Measurements from ENCODE around the gene NDUFS6. TPM values are rescaled to one million over a fixed set of nuclear protein-coding genes. Genes with fewer than 3 reads are reported as not detected.
"Not testable (repeated sequence)": the region's sequence is repeated elsewhere in the genome, so short reads cannot be mapped to it uniquely, and the experiment has no call there.

NDUFS6 gene
- total and polyA plus RNA-seq, 7 experiments from 2014 or later = 14.2 to 61.7 (median 17.5) TPM

GRCh38 chr5:1795506-1795905, 5.7 kb upstream of the NDUFS6 start:
- Mint-ChIP-seq H3K27me3 (no peaks in the 10 kb centered on the region), H3K4me1 (peaks cover 40 to 71% (median 58%) of the 10 kb centered on the region in 7 donors), H3K4me3 (no peak overlapping the region), H3K36me3 (peaks cover 0 to 19% (median 3%) of the 10 kb centered on the region in 5 donors), H3K27ac (peak overlapping the region in 7 of 9 donors; percentile 4 to 80 (median 44)), H3K9me3 (peaks cover 0 to 3% (median 0%) of the 10 kb centered on the region in 11 donors)
- no peak overlapping the region for H3K27ac ChIP-seq (ENCODE audit: low read depth, low read length)
- intact Hi-C loops (cut with micrococcal nuclease) = loop anchor here in 1 of 2 donors (10.0 kb wide), 1 partner anchor 1011 kb away; the partner anchor contains the start of gene ZDHHC11B
- peaks cover 22 to 27% of the 10 kb centered on the region in 2 donors for H3K4me1 ChIP-seq (ENCODE audit: control insufficient read depth in 2 of 2, insufficient read depth in 2 of 2, low read length in 2 of 2)
- H3K4me3 ChIP-seq (ENCODE audit: low read length) = no peak overlapping the region
- no peaks in the 10 kb centered on the region for H3K27me3 ChIP-seq (ENCODE audit: control insufficient read depth in 2 of 2, insufficient read depth in 2 of 2, low read length in 2 of 2)
- peaks cover 0 to 26% (median 4%) of the 10 kb centered on the region in 3 experiments for H3K36me3 ChIP-seq (ENCODE audit: control insufficient read depth in 2 of 3, insufficient read depth in 3 of 3, low read length in 3 of 3)
- ChIA-PET POLR2A (interaction anchor here (1.0 kb wide), 1 partner anchor 8 kb away, joined by 3 read pairs; no protein-coding TSS in a partner anchor), CTCF (no interaction called here)
- no peaks in the 10 kb centered on the region for H3K9me3 ChIP-seq (ENCODE audit: control insufficient read depth in 2 of 3, low read length in 3 of 3)
- no peak for ATAC-seq
- no peak for DNase-seq

- Mint-ChIP-seq H3K4me1 (peaks cover 43 to 70% (median 58%) of the 10 kb centered on the region in 7 donors), H3K9me3 (peaks cover 0 to 3% (median 0%) of the 10 kb centered on the region in 11 donors), H3K36me3 (peaks cover 0 to 19% (median 3%) of the 10 kb centered on the region in 5 donors), H3K27ac (peak overlapping the region in 3 of 9 donors; percentile 34 to 81 (median 42)), H3K27me3 (no peaks in the 10 kb centered on the region), H3K4me3 (no peak overlapping the region)
- no peak overlapping the region for H3K27ac ChIP-seq (ENCODE audit: low read depth, low read length)
- no peaks in the 10 kb centered on the region for H3K27me3 ChIP-seq (ENCODE audit: control insufficient read depth in 2 of 2, insufficient read depth in 2 of 2, low read length in 2 of 2)
- peaks cover 22 to 29% of the 10 kb centered on the region in 2 donors for H3K4me1 ChIP-seq (ENCODE audit: control insufficient read depth in 2 of 2, insufficient read depth in 2 of 2, low read length in 2 of 2)
- no peaks in the 10 kb centered on the region for H3K9me3 ChIP-seq (ENCODE audit: control insufficient read depth in 2 of 3, low read length in 3 of 3)
- no peak overlapping the region for H3K4me3 ChIP-seq (ENCODE audit: low read length)
- ChIA-PET POLR2A (no interaction called here), CTCF (no interaction called here)
- intact Hi-C loops (cut with micrococcal nuclease) = loop anchor here in 1 of 2 donors (10.0 kb wide), 1 partner anchor 1011 kb away; the partner anchor contains the start of gene ZDHHC11B
- peaks cover 0 to 26% (median 4%) of the 10 kb centered on the region in 3 experiments for H3K36me3 ChIP-seq (ENCODE audit: control insufficient read depth in 2 of 3, insufficient read depth in 3 of 3, low read length in 3 of 3)
- ATAC-seq (no peak), DNase-seq (no peak)
Observed at GRCh38 chr5:1795931-1796330, 5.3 kb upstream of the NDUFS6 start.

GRCh38 chr5:1796371-1797102, 4.7 kb upstream of the NDUFS6 start:
- Histone ChIP-seq H3K36me3 (ENCODE audit: control insufficient read depth in 2 of 3, insufficient read depth in 3 of 3, low read length in 3 of 3) (peaks cover 0 to 31% (median 4%) of the 10 kb centered on the region in 3 experiments), H3K4me3 (ENCODE audit: low read length) (no peak overlapping the region), H3K27me3 (ENCODE audit: control insufficient read depth in 2 of 2, insufficient read depth in 2 of 2, low read length in 2 of 2) (no peaks in the 10 kb centered on the region), H3K9me3 (ENCODE audit: control insufficient read depth in 2 of 3, low read length in 3 of 3) (no peaks in the 10 kb centered on the region), H3K27ac (ENCODE audit: low read depth, low read length) (no peak overlapping the region), H3K4me1 (ENCODE audit: control insufficient read depth in 2 of 2, insufficient read depth in 2 of 2, low read length in 2 of 2) (peaks cover 22 to 29% of the 10 kb centered on the region in 2 donors)
- Mint-ChIP-seq H3K4me3 (peak overlapping the region in 3 of 10 donors; percentile 2 to 41 (median 4)), H3K9me3 (peaks cover 0 to 3% (median 0%) of the 10 kb centered on the region in 11 donors), H3K27me3 (no peaks in the 10 kb centered on the region), H3K4me1 (peaks cover 42 to 64% (median 55%) of the 10 kb centered on the region in 7 donors), H3K36me3 (peaks cover 0 to 19% (median 3%) of the 10 kb centered on the region in 5 donors), H3K27ac (peak overlapping the region in 5 of 9 donors; percentile 34 to 81 (median 57))
- ATAC-seq (no peak), DNase-seq (no peak)
- intact Hi-C loops (cut with micrococcal nuclease) = loop anchor here in 1 of 2 donors (10.0 kb wide), 1 partner anchor 1012 kb away; the partner anchor contains the start of gene ZDHHC11B
- ChIA-PET POLR2A (no interaction called here), CTCF (no interaction called here)

GRCh38 chr5:1797103-1797800, 4.0 kb upstream of the NDUFS6 start:
- Histone ChIP-seq H3K27ac (ENCODE audit: low read depth, low read length) (no peak overlapping the region), H3K4me1 (ENCODE audit: control insufficient read depth in 2 of 2, insufficient read depth in 2 of 2, low read length in 2 of 2) (peaks cover 25 to 26% of the 10 kb centered on the region in 2 donors), H3K36me3 (ENCODE audit: control insufficient read depth in 2 of 3, insufficient read depth in 3 of 3, low read length in 3 of 3) (peaks cover 0 to 32% (median 4%) of the 10 kb centered on the region in 3 experiments), H3K27me3 (ENCODE audit: control insufficient read depth in 2 of 2, insufficient read depth in 2 of 2, low read length in 2 of 2) (no peaks in the 10 kb centered on the region), H3K4me3 (ENCODE audit: low read length) (no peak overlapping the region), H3K9me3 (ENCODE audit: control insufficient read depth in 2 of 3, low read length in 3 of 3) (no peaks in the 10 kb centered on the region)
- Mint-ChIP-seq H3K27ac (peak overlapping the region in 5 of 9 donors; percentile 14 to 57 (median 38)), H3K9me3 (peaks cover 0 to 3% (median 0%) of the 10 kb centered on the region in 11 donors), H3K27me3 (no peaks in the 10 kb centered on the region), H3K4me3 (peak overlapping the region in 5 of 10 donors; percentile 2 to 45 (median 39)), H3K36me3 (peaks cover 0 to 17% (median 3%) of the 10 kb centered on the region in 5 donors), H3K4me1 (peaks cover 41 to 63% (median 53%) of the 10 kb centered on the region in 7 donors)
- DNase-seq (no peak), ATAC-seq (no peak)
- ChIA-PET POLR2A (no interaction called here), CTCF (interaction anchor here (0.6 kb wide), 1 partner anchor 22 kb away, joined by 5 read pairs; no protein-coding TSS in a partner anchor)
- intact Hi-C loops (cut with micrococcal nuclease) = loop anchor here in 1 of 2 donors (10.0 kb wide), 1 partner anchor 1012 kb away; the partner anchor contains the start of gene ZDHHC11B

- intact Hi-C loops (cut with micrococcal nuclease) = loop anchor here in 1 of 2 donors (2.0 to 10.0 kb wide), 2 partner anchors 453 to 1013 kb away; partner anchors contain the start of genes CLPTM1L and ZDHHC11B
- Mint-ChIP-seq H3K36me3 (peaks cover 1 to 18% (median 3%) of the 10 kb centered on the region in 5 donors), H3K4me1 (peaks cover 36 to 63% (median 53%) of the 10 kb centered on the region in 7 donors), H3K27me3 (no peaks in the 10 kb centered on the region), H3K4me3 (peak overlapping the region in 9 of 10 donors; percentile 4 to 99 (median 45)), H3K9me3 (peaks cover 0 to 2% (median 0%) of the 10 kb centered on the region in 11 donors), H3K27ac (peak overlapping the region in 6 of 9 donors; percentile 23 to 98 (median 45))
- H3K9me3 ChIP-seq (ENCODE audit: control insufficient read depth in 2 of 3, low read length in 3 of 3) = no peaks in the 10 kb centered on the region
- H3K27me3 ChIP-seq (ENCODE audit: control insufficient read depth in 2 of 2, insufficient read depth in 2 of 2, low read length in 2 of 2) = no peaks in the 10 kb centered on the region
- peaks cover 19 to 21% of the 10 kb centered on the region in 2 donors for H3K4me1 ChIP-seq (ENCODE audit: control insufficient read depth in 2 of 2, insufficient read depth in 2 of 2, low read length in 2 of 2)
- POLR2A ChIA-PET = no interaction called here
- H3K27ac ChIP-seq (ENCODE audit: low read depth, low read length) = no peak overlapping the region
- H3K36me3 ChIP-seq (ENCODE audit: control insufficient read depth in 2 of 3, insufficient read depth in 3 of 3, low read length in 3 of 3) = peaks cover 0 to 35% (median 4%) of the 10 kb centered on the region in 3 experiments
- CTCF ChIA-PET = interaction anchor here (0.6 kb wide), 1 partner anchor 23 kb away, joined by 5 read pairs; no protein-coding TSS in a partner anchor
- ATAC-seq = no peak
- H3K4me3 ChIP-seq (ENCODE audit: low read length) = no peak overlapping the region
- DNase-seq = no peak
Observed at GRCh38 chr5:1797855-1798254, 3.4 kb upstream of the NDUFS6 start.

GRCh38 chr5:1798589-1798988, 2.6 kb upstream of the NDUFS6 start:
- Histone ChIP-seq H3K36me3 (ENCODE audit: control insufficient read depth in 2 of 3, insufficient read depth in 3 of 3, low read length in 3 of 3) (peaks cover 0 to 42% (median 4%) of the 10 kb centered on the region in 3 experiments), H3K4me3 (ENCODE audit: low read length) (peak overlapping the region; percentile 63), H3K4me1 (ENCODE audit: control insufficient read depth in 2 of 2, insufficient read depth in 2 of 2, low read length in 2 of 2) (peaks cover 12 to 15% of the 10 kb centered on the region in 2 donors), H3K27ac (ENCODE audit: low read depth, low read length) (peak overlapping the region; percentile 88)
- H3K9me3 Mint-ChIP-seq; H3K27me3 ChIP-seq (ENCODE audit: control insufficient read depth in 2 of 2, insufficient read depth in 2 of 2, low read length in 2 of 2); CTCF ChIA-PET; H3K9me3 ChIP-seq (ENCODE audit: control insufficient read depth in 2 of 3, low read length in 3 of 3); POLR2A ChIA-PET; DNase-seq; H3K27me3 Mint-ChIP-seq; ATAC-seq: not testable (repeated sequence)
- Mint-ChIP-seq H3K4me3 (peak overlapping the region; percentile 77 to 100 (median 98)), H3K36me3 (peaks cover 7 to 20% (median 9%) of the 10 kb centered on the region in 5 donors), H3K27ac (peak overlapping the region in 8 of 9 donors; percentile 60 to 99 (median 87)), H3K4me1 (peaks cover 37 to 63% (median 53%) of the 10 kb centered on the region in 7 donors)
- intact Hi-C loops (cut with micrococcal nuclease) = loop anchor here in 1 of 2 donors (2.0 to 10.0 kb wide), 2 partner anchors 454 to 1014 kb away; partner anchors contain the start of genes CLPTM1L and ZDHHC11B

Data from naive thymus-derived CD4-positive, alpha-beta T cell (primary cell).